AG08396 (cell line): ENCODE results near the gene DUOX2.
"Not testable (repeated sequence)": the region's sequence is repeated elsewhere in the genome, so short reads cannot be mapped to it uniquely, and the experiment has no call there.

ENCODE experiments used
- DNase-seq: peaks from one replicate; pipeline ENCODE4 v3.0.0; 2012; ENCODE audit warnings: low spot score, mixed read lengths

The DUOX2 gene

DNA sequence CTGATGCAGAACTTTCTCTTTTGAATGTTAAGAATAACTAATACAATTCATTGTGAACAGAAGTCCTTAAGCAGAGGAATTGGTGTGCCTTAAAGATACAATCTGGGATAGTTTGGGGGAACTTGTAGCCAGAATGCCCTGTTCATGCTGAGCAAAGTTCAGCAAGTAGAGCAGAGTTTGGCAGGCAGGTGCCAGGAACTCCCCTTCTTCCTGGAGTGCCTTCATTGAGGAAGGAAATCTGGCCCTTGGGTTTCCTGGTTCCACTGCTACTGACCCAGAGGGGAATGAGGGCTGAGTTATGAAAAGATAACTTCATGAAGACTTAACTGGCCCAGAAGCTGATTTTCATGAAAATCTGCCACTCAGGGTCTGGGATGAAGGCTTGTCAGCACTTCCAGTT, 40.4 kb downstream of the DUOX2 start:
- not testable (repeated sequence) for DNase-seq

GRCh38 chr15:45069942-45070360, 44.0 kb downstream of the DUOX2 start:
- DNase-seq = not testable (repeated sequence)

DNA sequence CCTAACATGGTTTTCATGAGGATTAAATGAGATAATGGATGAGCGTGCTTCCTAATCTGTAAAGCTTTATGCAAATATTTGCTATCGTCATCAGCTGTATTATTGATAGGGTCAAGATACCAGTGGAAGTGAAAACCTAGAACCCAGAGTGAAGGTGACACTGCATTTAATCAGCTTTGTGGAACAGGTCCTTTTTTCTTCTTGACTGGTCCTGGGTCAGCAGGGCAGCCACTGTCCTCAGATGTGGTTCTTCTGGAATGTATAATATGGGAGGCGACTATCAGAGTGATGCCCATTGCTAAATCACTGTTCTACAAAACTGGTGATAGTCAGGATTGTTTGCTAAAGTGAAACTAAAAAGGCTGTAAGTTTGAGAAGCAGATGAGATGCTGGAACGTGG, 49.6 kb downstream of the DUOX2 start:
- DNase-seq = peak; percentile 9

DNA sequence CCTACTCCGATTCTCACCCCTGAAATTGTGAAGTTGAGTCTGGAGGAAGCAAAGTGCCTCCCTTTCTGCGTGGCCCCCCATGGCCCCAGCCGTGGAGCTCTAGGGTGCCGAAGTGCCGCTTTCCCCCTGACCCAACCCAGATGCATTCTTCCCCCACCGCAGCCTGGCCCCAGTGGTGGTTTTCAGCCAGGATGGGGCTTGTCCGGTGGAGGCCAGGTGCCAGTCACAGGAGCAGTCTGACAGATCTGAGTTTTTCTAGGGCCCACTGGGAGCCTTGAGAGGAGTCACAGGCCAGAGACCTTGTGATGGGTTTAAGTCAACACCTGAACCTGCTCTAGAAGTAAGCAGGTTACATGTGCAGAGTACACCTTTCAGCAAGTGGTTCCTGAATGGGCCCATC, 51.7 kb downstream of the DUOX2 start:
- not testable (repeated sequence) for DNase-seq

GRCh38 chr15:45058690-45059675, 55.0 kb downstream of the DUOX2 start:
- not testable (repeated sequence) for DNase-seq

DNA sequence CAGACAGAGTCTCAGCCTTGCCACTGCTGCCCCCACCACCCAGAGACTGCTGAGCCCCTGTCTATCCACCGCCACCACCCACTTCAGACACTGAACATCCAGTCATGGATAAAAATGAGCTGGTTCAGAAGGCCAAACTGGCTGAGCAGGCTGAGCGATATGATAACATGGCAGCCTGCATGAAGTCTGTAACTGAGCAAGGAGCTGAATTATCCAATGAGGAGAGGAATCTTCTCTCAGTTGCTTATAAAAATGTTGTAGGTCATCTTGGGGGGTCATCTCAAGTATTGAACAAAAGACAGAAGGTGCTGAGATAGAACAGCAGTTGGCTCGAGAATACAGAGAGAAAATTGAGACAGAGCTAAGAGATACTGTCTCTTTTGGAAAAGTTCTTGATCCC, 61.3 kb downstream of the DUOX2 start:
- not testable (repeated sequence) for DNase-seq

DNA sequence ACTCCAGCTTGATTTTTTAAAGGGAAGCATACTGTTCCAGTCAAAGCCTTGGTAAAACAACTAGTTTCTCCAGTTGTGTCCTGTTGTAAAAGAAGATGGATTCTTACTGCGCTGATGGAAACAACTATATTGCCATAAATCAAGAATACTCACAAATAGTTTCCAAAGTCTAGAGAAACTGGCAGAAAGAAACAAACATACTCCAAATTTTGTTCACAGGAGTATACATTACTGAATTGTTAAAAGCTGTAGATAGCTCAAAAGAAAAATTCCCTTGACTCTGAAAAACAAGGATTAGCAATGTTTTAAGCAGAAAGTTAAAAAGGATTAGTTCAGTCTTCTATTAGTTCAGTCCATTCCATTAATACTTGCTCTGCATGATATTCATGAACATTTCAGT, 63.4 kb downstream of the DUOX2 start:
- no peak for DNase-seq

GRCh38 chr15:45048794-45049631, 65.0 kb downstream of the DUOX2 start:
- no peak for DNase-seq

GRCh38 chr15:45048449-45048793, 65.6 kb downstream of the DUOX2 start:
- not testable (repeated sequence) for DNase-seq

DNA sequence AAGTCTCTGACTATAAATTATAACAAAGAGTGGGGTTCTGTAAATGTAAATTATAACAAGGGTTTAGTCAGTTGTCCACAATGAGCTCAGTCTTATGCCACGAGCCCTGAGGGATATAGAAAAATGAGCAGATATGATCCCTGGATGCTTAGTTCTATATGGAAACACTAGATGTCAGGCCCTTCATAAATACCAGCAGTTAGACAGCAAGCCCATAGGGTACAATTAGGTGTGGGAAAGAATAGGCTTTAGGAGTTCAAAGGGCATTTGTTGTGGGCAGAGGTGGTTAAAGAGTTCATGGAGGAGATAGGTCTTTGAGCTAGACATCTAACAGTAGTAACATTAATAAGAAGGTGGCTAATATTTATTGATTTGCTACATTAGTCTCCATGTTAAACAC, 69.7 kb downstream of the DUOX2 start:
- not testable (repeated sequence) for DNase-seq

DNA sequence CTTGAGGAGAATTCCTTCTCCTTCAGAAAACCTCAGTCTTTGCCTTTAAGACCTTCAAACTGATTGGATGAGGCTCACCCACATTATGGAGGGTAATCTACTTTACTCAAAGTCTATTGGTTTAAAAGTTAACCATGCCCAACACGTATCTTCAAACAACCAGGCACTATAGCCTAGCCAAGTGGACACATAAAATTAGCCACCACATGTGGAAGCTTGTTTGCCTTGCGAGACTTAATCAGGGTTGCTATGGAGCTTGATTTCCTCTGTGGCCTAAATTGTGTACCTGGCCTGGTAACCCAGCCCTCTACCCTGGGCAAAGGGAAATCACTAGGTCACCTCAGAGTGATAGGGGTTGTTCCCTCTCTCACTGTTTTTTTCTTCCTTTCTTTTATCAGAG, 71.1 kb downstream of the DUOX2 start:
- not testable (repeated sequence) for DNase-seq
